Liver (tissue), 9 donors: ENCODE measurements around the gene ADRA1B. TPM values are rescaled to one million over a fixed set of nuclear protein-coding genes. Genes with fewer than 3 reads are reported as not detected.
"Not testable (repeated sequence)": the region's sequence is repeated elsewhere in the genome, so short reads cannot be mapped to it uniquely, and the experiment has no call there.

Experiments
- DNase-seq: peaks from one replicate; pipeline ENCODE4 v3.0.0-alpha.2; 2017; ENCODE audit warnings: low spot score
- H3K27ac ChIP-seq, 2 donors: one replicate each; pipeline ENCODE4 v1.7.0; 2013; ENCODE audit warnings: inconsistent platforms in 2 of 2, low read length in 2 of 2, control low read depth in 1 of 2, low read depth in 1 of 2, mild to moderate bottlenecking in 1 of 2
- H3K27me3 ChIP-seq, 4 donors: one replicate each; pipeline versions ENCODE4 v1.6.1 to v1.7.0; 2013; ENCODE audit warnings: low read length in 3 of 4, inconsistent platforms in 1 of 4, mild to moderate bottlenecking in 1 of 4, moderate library complexity in 1 of 4; ENCODE audit not compliant: control insufficient read depth in 4 of 4, insufficient read depth in 4 of 4
- H3K36me3 ChIP-seq, 4 donors: one replicate each; pipeline versions ENCODE4 v1.6.1 to v1.7.0; 2013; ENCODE audit warnings: low read length in 3 of 4, mild to moderate bottlenecking in 3 of 4, low read depth in 1 of 4, moderate library complexity in 1 of 4; ENCODE audit not compliant: control insufficient read depth in 4 of 4, insufficient read depth in 3 of 4
- H3K4me1 ChIP-seq, 4 donors: one replicate each; pipeline versions ENCODE4 v1.6.1 to v1.7.0; 2013; ENCODE audit warnings: low read length in 3 of 4, mild to moderate bottlenecking in 3 of 4, moderate library complexity in 1 of 4; ENCODE audit not compliant: control insufficient read depth in 4 of 4, insufficient read depth in 4 of 4
- H3K4me3 ChIP-seq, 3 donors: one replicate each; pipeline versions ENCODE4 v1.6.1 to v1.7.0; 2013; ENCODE audit warnings: low read length in 3 of 3, control low read depth in 1 of 3, low read depth in 1 of 3, mild to moderate bottlenecking in 1 of 3
- H3K9ac ChIP-seq, 2 donors: one replicate each; pipeline ENCODE4 v1.7.0; 2013; ENCODE audit warnings: low read length in 2 of 2, mild to moderate bottlenecking in 2 of 2, moderate library complexity in 2 of 2, control low read depth in 1 of 2, low read depth in 1 of 2
- H3K9me3 ChIP-seq, 4 donors: one replicate each; pipeline versions ENCODE4 v1.6.1 to v1.7.0; 2013; ENCODE audit warnings: low read length in 3 of 4; ENCODE audit not compliant: control insufficient read depth in 4 of 4
- ATF3 ChIP-seq: IDR thresholded peaks from 2 replicates; pipeline ENCODE4 v1.6.1; 2016; ENCODE audit warnings: antibody characterized with exemption
- CTCF ChIP-seq: fragments of 150-350 bp; IDR thresholded peaks from 2 replicates; pipeline ENCODE4 v1.5.1; 2017; ENCODE audit warnings: improper control_type of control experiment, low read depth, low read length; ENCODE audit not compliant: missing input control
- EGR1 ChIP-seq, 2 donors: IDR thresholded peaks; 2 replicates each; pipeline ENCODE4 v1.6.1; 2016 to 2018; ENCODE audit warnings: antibody characterized with exemption in 2 of 2, low read depth in 2 of 2
- HNF4A ChIP-seq, 2 donors: conservative IDR thresholded peaks; 2 replicates each; pipeline ENCODE4 v1.6.1; 2016; ENCODE audit warnings: antibody characterized with exemption in 2 of 2, mild to moderate bottlenecking in 2 of 2
- JUND ChIP-seq, 2 donors: IDR thresholded peaks; 2 replicates each; pipeline ENCODE4 v1.6.1; 2016; ENCODE audit warnings: antibody characterized with exemption in 2 of 2
- RAD21 ChIP-seq, 2 donors: IDR thresholded peaks; 2 replicates each; pipeline ENCODE4 v1.6.1; 2016; ENCODE audit warnings: antibody characterized with exemption in 2 of 2, mild to moderate bottlenecking in 2 of 2
- RXRA ChIP-seq, 2 donors: IDR thresholded peaks; 2 replicates each; pipeline ENCODE4 v1.6.1; 2017 to 2018; ENCODE audit warnings: antibody characterized with exemption in 2 of 2, mild to moderate bottlenecking in 1 of 2
- SP1 ChIP-seq: IDR thresholded peaks from 2 replicates; pipeline ENCODE4 v1.6.1; 2018; ENCODE audit warnings: antibody characterized with exemption, mild to moderate bottlenecking
- ZBTB33 ChIP-seq: IDR thresholded peaks from 2 replicates; pipeline ENCODE4 v1.6.1; 2016; ENCODE audit warnings: antibody characterized with exemption
- WGBS: extraction: QIAGEN DNeasy Blood & Tissue Kit; methylation state at CpG from one replicate; pipeline ENCODE4 v1.1.7; 2013; 5-methylcytosine and 5-hydroxymethylcytosine counted together
- polyA plus RNA-seq, 2 donors: library from polyadenylated mRNA; stranded (reverse) in 1 of 2; unstranded in 1 of 2; fragments of 200-250 nt in 1 of 2; fragments of >200 nt in 1 of 2; fragmentation: Nextera tagmentation in 1 of 2; extraction: Ambion mirVana in 1 of 2; gene quantifications; one replicate each; pipeline versions ENCODE4 v1.2.1 to v1.2.3, GENCODE V29; 2013 to 2015
- total RNA-seq, 2 donors: library from RNA; depleted of rRNA; stranded (reverse); fragments of >200 nt; gene quantifications; one replicate each; pipeline ENCODE4 v1.2.3, GENCODE V29; 2014
- TF ChIP-seq, protein P1 (sequence below): IDR thresholded peaks from 2 replicates; pipeline ENCODE4 v1.6.1; 2016; ENCODE audit warnings: antibody characterized with exemption, mild to moderate bottlenecking
- donor health status: healthy.
- donor health status: healthy.
- donor health status: healthy.
- donor health status: healthy.
- donor health status: healthy.

Gene ADRA1B
- total and polyA plus RNA-seq, 4 donors, result 0.70 to 13.1 (median 8.2) TPM

- peak overlapping the region; percentile 72 to 89 for H3K27ac ChIP-seq
These were observed 93.3 kb downstream of the ADRA1B start for GRCh38 chr5:160009591-160009989.

DNA sequence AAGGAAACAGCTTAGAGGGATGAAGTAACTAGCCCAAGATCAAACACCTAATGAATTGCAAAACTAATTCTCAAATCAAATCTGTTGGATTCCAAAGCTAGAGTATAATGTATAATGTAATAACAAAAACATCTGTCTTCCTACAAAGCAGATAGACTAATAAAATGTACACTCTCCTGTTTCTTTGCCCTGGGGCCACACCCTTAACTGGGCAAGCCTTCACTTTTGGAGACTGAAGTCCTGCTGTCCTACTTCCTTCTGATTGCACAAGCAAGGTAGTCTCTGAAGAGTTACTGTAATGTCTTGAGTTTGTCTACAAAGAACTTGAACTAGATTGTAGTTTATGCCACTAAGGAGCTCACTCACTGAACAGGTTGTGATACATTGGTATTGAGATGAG lies 95.2 kb downstream of the ADRA1B start:
- Histone ChIP-seq H3K27ac (no peak overlapping the region), H3K4me1 (peaks cover 2 to 21% (median 15%) of the 10 kb centered on the region in 4 donors), H3K4me3 (no peak overlapping the region), H3K36me3 (peaks cover 0 to 16% (median 7%) of the 10 kb centered on the region in 4 donors), H3K9me3 (no peaks in the 10 kb centered on the region), H3K9ac (no peak overlapping the region), H3K27me3 (no peaks in the 10 kb centered on the region)
- no peak for DNase-seq
- TF ChIP-seq, protein P1, sequence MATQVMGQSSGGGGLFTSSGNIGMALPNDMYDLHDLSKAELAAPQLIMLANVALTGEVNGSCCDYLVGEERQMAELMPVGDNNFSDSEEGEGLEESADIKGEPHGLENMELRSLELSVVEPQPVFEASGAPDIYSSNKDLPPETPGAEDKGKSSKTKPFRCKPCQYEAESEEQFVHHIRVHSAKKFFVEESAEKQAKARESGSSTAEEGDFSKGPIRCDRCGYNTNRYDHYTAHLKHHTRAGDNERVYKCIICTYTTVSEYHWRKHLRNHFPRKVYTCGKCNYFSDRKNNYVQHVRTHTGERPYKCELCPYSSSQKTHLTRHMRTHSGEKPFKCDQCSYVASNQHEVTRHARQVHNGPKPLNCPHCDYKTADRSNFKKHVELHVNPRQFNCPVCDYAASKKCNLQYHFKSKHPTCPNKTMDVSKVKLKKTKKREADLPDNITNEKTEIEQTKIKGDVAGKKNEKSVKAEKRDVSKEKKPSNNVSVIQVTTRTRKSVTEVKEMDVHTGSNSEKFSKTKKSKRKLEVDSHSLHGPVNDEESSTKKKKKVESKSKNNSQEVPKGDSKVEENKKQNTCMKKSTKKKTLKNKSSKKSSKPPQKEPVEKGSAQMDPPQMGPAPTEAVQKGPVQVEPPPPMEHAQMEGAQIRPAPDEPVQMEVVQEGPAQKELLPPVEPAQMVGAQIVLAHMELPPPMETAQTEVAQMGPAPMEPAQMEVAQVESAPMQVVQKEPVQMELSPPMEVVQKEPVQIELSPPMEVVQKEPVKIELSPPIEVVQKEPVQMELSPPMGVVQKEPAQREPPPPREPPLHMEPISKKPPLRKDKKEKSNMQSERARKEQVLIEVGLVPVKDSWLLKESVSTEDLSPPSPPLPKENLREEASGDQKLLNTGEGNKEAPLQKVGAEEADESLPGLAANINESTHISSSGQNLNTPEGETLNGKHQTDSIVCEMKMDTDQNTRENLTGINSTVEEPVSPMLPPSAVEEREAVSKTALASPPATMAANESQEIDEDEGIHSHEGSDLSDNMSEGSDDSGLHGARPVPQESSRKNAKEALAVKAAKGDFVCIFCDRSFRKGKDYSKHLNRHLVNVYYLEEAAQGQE, result no peak
- TF ChIP-seq HNF4A (conservative IDR thresholded peaks at IDR 0.05) (no peak), ZBTB33 (no peak), CTCF (no peak)

More at GRCh38 chr5:160009591-160009989, 93.3 kb downstream of the ADRA1B start:
- DNase-seq, result peak; percentile 36
- Histone ChIP-seq H3K9ac (peak overlapping the region; percentile 63 to 96), H3K4me3 (peak overlapping the region; percentile 75 to 99 (median 99)), H3K9me3 (no peaks in the 10 kb centered on the region), H3K36me3 (peaks cover 0 to 11% (median 6%) of the 10 kb centered on the region in 4 donors), H3K4me1 (peaks cover 2 to 21% (median 15%) of the 10 kb centered on the region in 4 donors), H3K27me3 (no peaks in the 10 kb centered on the region)
- TF ChIP-seq SP1 (no peak), EGR1 (IDR thresholded peaks at IDR 0.05; ENCODE audit: low read depth in 2 of 2) (no peak), JUND (IDR thresholded peaks at IDR 0.05) (no peak), RXRA (IDR thresholded peaks at IDR 0.05) (no peak), ATF3 (no peak), RAD21 (IDR thresholded peaks at IDR 0.05) (no peak)
- TF ChIP-seq, protein P1, result no peak
- WGBS, result 5% methylated on average over 11 of the region's 11 CpGs

DNA sequence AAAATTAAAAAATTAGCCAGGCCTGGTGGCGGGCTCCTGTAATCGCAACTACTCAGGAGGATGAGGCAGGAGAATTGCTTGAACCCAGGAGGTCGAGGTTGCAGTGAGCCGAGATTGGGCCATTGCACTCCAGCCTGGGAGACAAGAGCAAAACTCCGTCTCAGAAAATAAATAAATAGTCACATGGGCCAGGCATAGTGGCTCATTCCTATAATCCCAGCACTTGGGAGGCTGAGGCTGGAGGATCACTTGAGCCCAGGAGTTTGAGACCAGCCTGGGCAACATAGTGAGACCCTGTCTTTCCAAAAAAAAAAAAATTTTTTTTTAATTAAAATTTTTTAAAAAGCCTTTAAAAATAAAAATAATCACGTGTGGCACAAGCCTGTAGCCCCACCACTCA lies 97.9 kb downstream of the ADRA1B start:
- not testable (repeated sequence) for DNase-seq, H3K9ac ChIP-seq, H3K27me3 ChIP-seq, H3K27ac ChIP-seq, H3K9me3 ChIP-seq, H3K4me3 ChIP-seq
- peaks cover 0 to 18% (median 10%) of the 10 kb centered on the region in 4 donors for H3K36me3 ChIP-seq
- H3K4me1 ChIP-seq, result peaks cover 2 to 21% (median 15%) of the 10 kb centered on the region in 4 donors
- 95% methylated on average over 6 of the region's 6 CpGs for WGBS
